Fibroblast of skin of back (primary cell): ENCODE measurements around the gene ZNF407.

Experiments
- DNase-seq: peaks from one replicate; pipeline ENCODE4 v3.0.0-alpha.2; 2013

ZNF407 gene

GRCh38 chr18:74631212-74631611 is 33.5 kb downstream of the ZNF407 start:
- no peak for DNase-seq

GRCh38 chr18:74631623-74632350 is 34.1 kb downstream of the ZNF407 start:
- peak; percentile 24 for DNase-seq

- DNase-seq = no peak
Measured at GRCh38 chr18:74632351-74632679, 34.6 kb downstream of the ZNF407 start.

- no peak for DNase-seq
Measured at GRCh38 chr18:74632856-74633255, 35.2 kb downstream of the ZNF407 start.

- no peak for DNase-seq
Measured at GRCh38 chr18:74633652-74634352, 36.1 kb downstream of the ZNF407 start.

- no peak for DNase-seq
Measured at GRCh38 chr18:74635224-74635975, 37.7 kb downstream of the ZNF407 start.

- no peak for DNase-seq
Measured at GRCh38 chr18:74637070-74637469, 39.4 kb downstream of the ZNF407 start.

GRCh38 chr18:74638210-74638609 is 40.5 kb downstream of the ZNF407 start:
- no peak for DNase-seq

GRCh38 chr18:74644713-74645112 is 47.0 kb downstream of the ZNF407 start:
- no peak for DNase-seq

GRCh38 chr18:74645679-74646078 is 48.0 kb downstream of the ZNF407 start:
- peak; percentile 13 for DNase-seq

- no peak for DNase-seq
Measured at GRCh38 chr18:74651327-74652128, 53.9 kb downstream of the ZNF407 start.

- peak; percentile 50 for DNase-seq
Measured at GRCh38 chr18:74652392-74652988, 54.8 kb downstream of the ZNF407 start.

- DNase-seq = peak; percentile 57
Measured at GRCh38 chr18:74654638-74655037, 57.0 kb downstream of the ZNF407 start.

- DNase-seq = no peak
Measured at GRCh38 chr18:74661008-74661407, 63.3 kb downstream of the ZNF407 start.

GRCh38 chr18:74661691-74662090 is 64.0 kb downstream of the ZNF407 start:
- DNase-seq = no peak

GRCh38 chr18:74662622-74663021 is 65.0 kb downstream of the ZNF407 start:
- DNase-seq = no peak

- no peak for DNase-seq
Measured at GRCh38 chr18:74665346-74665745, 67.7 kb downstream of the ZNF407 start.

- DNase-seq = no peak
Measured at GRCh38 chr18:74665905-74666304, 68.2 kb downstream of the ZNF407 start.

- DNase-seq = no peak
Measured at GRCh38 chr18:74669136-74669798, 71.6 kb downstream of the ZNF407 start.

- DNase-seq = no peak
Measured at GRCh38 chr18:74672371-74672770, 74.7 kb downstream of the ZNF407 start.

GRCh38 chr18:74674487-74674886 is 76.8 kb downstream of the ZNF407 start:
- DNase-seq = no peak
